NCI-H226 (cell line): Measurements from ENCODE around the gene RDH13.
"Not testable (repeated sequence)": the region's sequence is repeated elsewhere in the genome, so short reads cannot be mapped to it uniquely, and the experiment has no call there.

Source experiments
- DNase-seq: peaks from one replicate; pipeline ENCODE4 v3.0.0-alpha.2; 2015

Gene RDH13

DNA sequence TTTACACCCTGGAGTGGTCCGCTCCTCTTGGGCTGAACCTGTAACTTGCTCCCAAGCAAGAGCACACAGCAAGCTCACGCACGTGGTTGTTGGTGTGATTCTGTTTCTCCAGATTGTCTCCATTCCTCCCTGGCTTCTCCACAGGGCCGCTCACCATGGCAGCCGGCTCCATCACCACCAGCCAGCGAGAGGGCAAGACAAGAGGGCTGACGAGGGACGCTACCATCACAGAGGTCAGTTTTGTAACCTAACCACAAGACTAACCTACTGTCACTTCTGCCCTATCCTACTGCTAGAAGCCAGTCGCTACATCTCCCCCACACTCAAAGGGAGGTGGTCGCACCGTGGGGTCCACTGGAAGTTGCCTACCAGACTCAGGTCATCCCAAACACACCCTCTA lies 20.3 kb downstream of the RDH13 start:
- no peak for DNase-seq

DNA sequence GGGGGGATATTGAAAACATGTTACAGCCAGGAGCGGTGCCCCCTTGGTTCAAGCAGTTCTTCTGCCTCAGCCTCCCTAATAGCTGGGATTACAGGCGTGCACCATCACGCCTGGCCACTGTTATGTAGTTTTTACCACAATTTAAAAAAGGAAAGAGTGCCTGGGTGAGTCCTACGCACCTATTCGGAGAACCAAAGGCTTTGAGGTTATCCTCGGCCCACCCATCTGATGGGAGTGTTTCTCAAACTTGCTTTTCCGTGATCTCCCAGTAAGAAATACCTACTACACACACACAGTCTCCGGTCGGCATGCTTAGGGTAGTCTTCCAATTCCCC lies 20.6 kb downstream of the RDH13 start:
- no peak for DNase-seq

DNA sequence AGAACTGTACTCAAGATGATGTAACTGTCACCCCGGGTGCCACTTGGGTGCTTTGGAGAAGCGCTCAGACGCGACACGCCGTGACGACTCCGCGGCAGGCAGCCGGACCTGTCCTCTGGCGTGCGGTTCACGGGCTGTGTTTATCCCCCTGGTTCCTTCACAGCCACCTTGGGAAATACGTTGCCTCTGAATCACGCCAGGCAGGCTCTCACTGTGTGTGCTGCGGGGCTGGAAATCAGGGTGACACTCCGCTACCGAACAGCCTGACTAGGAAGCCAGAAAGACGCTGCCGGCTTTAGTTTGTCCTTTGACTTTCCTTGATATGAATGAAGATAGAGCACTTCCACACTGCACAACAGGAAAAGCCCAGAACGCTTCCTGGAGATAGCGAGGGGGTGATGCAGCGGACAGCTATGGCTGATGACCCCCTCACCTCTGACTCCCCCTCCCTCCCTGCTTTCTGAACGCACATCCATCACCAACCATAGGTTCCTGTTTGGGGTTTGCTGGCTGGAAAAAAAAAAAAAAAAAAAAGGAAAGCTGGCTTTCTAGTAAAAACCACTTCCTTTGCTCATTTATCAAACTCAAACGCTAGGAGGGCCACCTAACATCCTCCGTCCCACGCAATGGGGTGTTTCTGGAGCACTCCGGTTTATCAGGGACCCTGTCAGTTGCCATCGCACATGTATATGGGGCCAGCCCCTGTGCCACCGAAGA lies 21.2 kb downstream of the RDH13 start:
- DNase-seq = no peak

DNA sequence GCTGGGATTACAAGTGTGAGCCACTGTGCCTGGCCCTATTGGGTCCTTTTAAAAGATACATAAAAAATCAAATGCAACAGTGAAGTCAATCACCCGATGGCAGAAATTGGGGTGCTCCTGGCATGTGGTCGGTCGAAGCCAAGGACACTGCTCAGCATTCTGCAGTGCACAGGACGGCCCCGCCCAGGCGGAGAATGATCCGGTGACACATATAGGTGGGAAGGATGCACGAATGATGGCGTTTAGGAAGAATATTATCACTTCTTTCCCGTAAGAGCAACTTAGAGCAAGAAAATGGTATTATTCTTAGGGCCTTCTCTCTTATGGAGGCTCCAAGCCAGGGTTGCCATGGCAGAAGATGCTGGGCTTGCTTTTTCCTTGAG lies 21.7 kb downstream of the RDH13 start:
- DNase-seq = no peak

DNA sequence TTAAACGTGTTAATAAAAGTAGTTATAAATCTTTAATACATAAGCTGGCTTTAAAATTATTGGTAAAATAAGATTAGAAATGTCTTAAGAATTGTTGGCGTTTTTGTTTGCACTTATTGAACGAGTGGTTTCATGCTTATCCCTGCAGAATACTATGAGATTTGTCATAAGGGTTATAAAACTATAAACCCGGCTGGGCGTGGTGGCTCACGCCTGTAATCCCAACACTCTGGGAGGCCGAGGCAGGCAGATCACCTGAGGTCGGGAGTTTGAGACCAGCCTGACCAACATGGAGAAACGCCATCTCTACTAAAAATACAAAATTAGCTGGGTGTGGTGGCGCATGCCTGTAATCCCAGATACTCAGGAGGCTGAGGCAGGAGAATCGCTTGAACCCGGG lies 22.3 kb downstream of the RDH13 start:
- DNase-seq = not testable (repeated sequence)

DNA sequence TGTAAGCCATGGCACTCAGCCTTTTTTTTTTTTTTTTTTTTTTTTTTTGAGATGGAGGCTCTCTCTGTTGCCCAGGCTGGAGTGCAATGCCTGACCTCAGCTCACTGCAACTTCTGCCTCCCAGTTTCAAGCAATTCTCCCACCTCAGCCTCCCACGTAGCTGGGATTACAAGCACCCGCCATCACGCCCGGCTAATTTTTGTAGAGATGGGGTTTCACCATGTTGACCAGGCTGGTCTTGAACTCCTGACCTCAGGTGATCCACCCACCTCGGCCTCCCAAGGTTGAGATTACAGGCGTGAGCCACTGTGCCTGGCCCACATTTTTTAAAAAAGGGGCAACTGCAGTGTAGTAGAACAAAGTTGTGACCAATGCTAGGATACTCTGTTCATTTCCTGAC lies 25.3 kb downstream of the RDH13 start:
- not testable (repeated sequence) for DNase-seq

DNA sequence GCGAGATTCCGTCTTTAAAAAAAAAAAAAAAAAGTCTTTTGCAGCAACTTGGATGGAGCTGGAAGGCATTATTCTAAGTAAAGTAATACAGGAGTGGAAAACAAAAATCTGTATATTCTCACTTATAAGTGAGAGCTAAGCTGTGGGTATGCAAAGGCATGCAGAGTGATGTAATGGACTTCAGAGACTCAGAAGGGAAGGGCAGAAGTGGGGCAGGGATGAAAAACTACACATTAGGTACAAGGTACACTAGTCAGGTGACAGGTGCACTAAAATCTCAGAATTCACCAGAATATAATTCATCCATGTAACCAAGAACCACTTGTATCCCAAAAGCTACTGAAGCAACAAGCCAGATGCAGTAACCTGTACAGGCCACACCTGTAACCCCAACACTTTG lies 26.9 kb downstream of the RDH13 start:
- DNase-seq = no peak

DNA sequence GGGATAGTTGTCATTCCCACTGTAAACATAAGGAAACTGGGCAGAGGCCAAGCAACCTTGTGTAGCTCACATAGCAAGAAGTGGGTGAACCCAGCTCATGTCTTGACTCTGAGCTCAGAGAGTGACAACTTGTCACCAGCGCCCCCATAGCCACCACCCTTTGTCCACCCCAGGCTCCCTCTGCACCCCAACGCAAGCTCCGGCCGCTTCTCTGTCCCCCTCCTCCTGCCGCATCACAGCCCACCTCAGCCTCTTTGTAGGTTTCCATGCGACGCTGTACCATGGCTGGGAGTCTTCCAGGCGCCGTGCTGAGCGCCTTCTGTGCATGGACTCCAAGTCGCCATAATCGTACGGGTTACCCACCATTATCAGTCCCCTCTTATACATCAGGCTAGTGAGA lies 28.2 kb downstream of the RDH13 start:
- DNase-seq = no peak

DNA sequence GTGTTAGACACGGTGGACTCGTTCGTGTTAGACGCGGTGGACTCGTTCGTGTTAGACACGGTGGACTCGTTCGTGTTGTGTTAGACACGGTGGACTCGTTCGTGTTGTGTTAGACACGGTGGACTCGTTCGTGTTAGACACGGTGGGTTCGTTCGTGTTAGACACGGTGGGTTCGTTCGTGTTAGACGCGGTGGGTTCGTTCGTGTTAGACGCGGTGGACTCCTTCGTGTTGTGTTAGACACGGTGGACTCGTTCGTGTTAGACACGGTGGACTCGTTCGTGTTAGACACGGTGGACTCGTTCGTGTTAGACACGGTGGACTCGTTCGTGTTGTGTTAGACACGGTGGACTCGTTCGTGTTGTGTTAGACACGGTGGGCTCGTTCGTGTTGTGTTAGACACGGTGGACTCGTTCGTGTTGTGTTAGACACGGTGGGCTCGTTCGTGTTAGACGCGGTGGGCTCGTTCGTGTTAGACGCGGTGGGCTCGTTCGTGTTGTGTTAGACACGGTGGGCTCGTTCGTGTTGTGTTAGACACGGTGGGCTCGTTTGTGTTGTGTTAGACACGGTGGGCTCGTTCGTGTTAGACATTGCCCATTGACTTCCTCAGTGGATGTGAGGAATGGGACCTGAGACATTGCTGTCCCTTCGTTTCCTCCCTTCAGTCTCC lies 29.8 kb downstream of the RDH13 start:
- DNase-seq = not testable (repeated sequence)

DNA sequence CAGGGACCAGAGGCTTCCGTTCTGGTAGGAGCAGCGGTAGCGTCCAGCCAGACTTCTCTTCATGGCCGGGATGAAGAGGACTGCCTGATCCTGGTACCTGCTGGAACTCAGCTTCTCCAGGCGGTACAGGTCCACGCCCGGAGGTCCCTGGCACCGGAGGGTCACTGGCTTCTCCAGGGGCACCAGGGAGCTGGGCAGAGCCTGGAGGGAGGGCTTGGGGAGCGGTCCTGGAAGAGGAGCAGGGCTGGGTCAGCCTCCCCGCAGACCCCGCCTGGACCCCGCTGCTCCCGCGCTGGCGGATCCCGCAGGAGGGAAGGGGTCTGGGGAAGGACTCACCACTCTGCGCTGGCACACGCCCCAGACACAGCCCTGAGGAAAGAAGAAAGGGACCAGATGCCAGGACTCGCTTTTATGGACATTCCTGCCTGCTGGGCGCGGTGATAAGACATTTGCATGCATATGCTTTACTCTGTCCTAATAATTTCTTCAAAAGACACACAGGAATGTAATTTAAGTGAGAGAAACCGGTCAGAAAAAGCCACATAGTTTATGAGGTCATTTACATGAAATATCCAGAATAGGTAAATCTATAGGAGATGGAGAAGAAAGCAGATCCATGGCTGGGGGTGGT lies 30.7 kb downstream of the RDH13 start:
- no peak for DNase-seq

DNA sequence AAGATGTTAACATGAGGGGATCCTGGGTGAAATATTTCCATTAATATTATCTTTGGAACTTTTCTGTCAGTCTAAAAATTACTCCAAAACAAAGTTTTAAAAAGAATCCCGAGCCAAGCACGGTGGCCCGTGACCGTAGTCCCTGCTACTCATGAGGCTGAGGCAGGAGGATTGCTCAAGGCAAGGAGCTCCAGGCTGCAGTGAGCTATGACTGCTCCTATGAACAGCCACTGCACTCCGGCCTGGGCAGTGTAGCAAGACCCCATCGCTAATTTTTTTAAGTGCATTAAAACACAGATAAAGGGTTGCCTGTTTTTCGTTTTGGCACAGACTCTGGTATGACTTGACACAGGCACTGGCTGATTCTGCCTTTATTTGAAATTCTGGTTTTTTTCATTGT lies 31.8 kb downstream of the RDH13 start:
- no peak for DNase-seq

DNA sequence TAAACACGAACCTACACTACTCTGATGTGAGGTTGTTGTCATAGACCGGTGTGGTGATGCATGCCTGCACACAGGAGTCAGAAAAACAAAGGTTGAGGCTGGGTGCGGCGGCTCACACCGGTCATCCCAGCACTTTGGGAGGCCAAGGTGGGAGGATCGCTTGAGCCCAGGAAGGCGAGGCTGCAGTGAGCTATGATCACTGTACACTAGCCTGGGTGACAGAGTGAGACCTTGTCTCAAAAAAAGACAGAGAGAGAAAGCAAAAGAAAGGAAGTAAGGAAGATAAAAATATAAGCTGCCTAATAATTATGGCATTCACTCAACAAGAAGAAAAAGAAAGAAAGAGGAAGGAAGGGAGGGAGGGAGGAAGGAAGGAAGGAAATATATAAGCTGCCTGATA lies 34.2 kb downstream of the RDH13 start:
- DNase-seq = no peak

DNA sequence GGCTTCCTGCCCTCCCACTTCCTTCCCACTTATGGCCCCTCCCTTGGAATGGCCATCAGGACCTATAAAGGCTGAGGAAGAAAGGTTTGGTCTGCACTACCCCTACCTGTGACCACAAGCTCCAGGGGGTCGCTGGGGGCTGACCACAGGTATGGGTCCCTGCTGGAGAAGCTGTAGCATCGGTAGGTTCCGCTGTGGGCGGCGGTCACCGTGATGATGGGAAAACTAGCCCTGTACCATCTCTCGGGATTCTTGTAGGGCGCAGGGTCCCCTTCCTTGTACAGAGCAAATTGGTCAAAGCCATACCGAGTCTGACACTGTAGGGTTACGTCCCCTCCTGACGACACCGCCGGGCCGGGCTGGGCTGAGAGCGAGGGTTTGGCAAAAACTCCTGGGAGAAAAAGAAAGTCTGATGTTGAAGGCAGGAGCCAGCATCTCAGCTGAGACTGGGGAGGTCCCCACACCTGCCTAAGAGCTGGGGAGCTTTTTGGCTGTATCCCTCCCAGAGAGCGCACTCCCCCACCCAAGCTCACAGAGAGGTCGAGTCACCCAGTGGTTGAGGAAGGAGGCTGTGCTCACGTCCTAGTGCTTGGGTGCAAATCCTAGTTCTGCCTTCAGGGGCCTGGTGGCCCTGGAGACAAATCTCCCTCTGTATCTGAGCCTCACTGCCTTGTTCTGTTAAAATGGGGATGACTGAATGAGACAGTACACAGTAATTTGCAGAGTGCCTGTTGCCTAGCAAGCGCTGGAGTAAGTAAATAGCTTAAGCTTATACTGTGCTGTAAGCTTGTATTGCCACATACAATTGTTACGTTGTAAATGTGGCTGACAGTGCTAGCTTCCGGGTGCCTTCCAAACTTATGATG lies 35.2 kb downstream of the RDH13 start:
- DNase-seq = no peak

DNA sequence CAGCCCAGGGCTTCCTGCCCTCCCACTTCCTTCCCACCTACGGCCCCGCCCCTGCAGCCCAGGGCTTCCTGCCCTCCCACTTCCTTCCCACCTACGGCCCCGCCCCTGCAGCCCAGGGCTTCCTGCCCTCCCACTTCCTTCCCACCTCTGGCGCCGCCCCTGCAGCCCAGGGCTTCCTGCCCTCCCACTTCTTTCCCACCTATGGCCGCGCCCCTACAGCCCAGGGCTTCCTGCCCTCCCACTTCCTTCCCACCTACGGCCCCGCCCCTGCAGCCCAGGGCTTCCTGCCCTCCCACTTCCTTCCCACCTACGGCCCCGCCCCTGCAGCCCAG lies 35.8 kb downstream of the RDH13 start:
- DNase-seq = not testable (repeated sequence)

DNA sequence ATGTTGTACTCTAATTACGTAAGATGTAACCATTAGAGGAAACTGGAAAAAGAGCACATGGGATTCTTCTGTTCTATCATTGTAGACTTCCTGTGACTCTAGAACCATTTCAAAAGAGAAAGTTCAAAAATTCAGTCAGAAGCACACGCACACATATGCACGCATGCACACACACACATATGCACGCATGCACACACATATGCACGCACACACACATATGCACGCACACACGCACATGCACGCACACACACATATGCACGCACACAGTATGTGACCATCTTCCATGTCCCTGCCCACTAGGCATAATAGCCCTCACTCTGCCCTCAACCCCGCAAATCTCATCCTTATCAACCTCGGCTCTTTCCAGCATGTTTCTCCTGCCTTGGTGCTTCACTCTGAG lies 38.8 kb downstream of the RDH13 start:
- DNase-seq = no peak

DNA sequence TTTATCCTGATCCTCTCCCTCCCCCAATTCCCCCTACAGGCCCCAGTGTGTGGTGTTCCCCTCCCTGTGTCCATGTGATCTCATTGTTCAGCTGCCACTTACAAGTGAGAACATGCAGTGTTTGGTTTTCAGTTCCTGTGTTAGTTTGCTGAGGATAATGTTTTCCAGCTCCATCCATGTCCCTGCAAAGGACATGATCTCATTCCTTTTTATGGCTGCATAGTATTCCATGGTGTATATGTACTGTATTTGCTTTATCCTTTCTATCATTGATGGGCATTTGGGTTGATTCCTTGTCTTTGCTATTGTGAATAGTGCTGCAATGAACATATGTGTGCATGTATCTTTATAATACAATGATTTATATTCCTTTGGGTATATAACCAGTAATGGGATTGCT lies 42.6 kb downstream of the RDH13 start:
- DNase-seq = not testable (repeated sequence)

DNA sequence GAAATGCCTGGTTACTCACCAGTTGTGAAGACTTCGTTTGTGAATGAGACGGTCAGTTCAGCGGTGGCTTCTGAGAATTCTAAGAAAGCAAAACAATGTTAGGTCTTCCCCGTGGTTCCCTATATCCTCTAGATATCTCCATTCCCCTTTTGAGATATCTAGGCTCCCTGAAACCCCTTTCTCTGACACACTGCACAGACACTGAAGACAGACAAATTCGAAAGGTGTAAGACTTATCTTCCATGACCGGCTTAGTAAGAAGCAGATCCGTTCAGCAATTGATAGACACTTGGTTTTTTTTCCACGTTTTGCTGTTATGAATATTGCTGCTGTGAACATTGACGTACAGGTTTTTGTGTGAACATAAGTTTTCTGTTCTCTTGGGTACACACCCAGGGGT lies 44.3 kb downstream of the RDH13 start:
- no peak for DNase-seq

DNA sequence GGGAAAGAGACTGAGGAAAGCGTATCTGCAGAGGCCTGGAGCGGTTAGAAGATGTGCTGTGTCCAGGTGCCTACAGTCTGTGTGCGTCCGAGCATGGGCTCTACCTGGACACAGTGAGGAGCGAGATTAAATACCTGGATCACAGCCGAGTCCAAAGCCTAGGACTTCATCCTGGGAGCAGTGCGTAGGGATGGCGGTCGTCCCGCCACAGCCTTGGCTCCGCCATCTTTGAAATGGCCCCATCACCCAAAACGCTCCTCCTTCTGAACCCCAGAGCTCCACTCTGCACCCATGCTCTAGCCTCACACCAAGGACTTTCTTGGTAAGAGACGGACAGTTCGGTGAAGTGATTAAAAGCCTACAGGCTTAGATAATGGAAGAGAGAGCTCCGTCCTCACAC lies 44.7 kb downstream of the RDH13 start:
- no peak for DNase-seq

DNA sequence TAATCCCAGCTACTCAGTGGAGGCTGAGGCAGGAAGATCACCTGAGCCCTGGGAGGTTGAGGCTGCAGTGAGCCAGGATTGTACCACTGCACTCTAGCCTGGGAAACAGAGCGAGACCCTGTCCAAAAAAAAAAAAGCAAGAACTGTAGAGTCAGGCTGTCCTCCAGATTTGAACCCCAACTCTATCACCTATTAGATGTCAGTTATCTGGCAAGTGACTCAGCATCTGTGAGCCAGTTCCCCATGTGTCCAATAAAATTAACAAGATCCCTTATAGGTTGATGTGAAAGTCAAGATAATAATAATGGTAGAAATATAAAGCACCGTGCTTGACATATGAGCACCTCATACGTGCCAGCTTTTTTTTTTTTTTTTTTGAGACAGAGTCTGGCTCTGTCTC lies 46.9 kb downstream of the RDH13 start:
- no peak for DNase-seq

DNA sequence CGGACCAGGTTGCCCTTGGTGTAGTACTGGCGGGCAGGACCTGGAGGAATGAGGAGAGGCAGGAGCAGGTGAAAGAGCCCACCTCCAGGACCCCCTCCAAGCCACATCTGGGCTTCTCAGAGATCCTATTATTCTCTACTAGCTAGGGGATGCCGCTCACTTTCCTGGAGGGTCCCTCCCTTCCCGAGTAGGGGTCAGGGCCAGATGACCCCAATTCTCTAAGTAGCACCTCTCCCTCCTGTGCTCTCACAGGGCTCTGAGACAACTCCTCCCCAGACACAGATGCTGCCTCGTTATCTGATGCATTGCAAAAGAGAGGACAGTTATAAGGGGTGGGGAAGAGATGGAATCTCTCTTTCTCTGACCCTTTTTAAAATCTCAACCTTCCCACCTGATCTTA lies 47.8 kb downstream of the RDH13 start:
- DNase-seq = no peak

DNA sequence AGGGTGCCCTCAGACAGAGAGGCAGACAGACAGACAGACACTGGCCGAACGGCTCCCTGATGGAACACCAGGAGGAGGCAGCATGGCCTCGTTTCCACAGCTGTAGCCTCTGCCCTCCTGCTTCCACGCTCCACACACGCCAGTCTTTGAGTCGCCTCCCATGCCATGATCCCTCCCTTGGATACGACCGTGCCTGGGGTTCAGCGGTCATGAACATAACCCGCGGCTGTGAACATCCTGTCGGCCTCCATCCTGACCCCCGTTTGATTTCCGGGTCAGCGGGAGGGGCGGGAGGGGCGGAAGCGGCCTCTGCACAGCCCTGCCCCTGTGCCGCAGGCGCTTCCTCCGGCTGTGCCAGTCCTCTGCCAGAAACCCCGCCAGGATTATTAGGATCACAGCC lies 48.2 kb downstream of the RDH13 start:
- DNase-seq = no peak

DNA sequence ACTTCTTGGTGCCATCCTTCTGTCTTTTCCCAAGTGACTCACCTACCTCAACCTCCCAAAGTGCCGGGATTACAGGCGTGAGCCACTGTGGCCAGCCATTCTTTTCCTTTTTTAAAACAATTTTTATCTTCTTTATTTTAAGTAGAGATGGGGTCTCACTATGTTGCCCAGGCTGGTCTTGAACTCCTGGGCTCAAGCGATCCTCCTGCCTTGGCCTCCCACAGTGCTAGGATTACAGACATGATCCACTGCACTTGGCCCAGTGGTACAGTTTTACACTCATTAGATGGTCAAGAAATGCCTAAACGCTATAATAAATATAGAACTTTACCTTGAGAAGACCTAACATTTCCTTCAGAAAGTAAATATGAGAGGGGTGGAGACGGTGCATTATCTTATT lies 49.4 kb downstream of the RDH13 start:
- DNase-seq = no peak

DNA sequence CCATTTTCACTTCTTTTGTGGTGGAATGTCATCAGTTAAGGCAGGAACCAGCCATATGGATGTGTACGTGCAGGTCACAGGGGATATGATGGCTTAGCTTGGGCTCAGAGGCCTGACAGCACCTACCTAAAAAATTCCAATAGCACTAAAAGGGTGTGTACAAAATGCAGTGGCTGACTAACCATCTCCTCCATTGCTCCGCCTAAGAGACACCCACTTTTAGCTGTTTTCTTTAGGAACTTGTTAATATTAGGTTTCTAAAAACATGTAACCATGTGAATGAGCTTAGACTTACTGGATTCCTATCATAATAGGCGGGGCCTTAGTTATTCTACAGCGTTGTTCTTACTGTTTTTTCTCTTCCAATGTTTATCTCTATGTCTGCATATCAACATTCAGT lies 50.6 kb downstream of the RDH13 start:
- no peak for DNase-seq

DNA sequence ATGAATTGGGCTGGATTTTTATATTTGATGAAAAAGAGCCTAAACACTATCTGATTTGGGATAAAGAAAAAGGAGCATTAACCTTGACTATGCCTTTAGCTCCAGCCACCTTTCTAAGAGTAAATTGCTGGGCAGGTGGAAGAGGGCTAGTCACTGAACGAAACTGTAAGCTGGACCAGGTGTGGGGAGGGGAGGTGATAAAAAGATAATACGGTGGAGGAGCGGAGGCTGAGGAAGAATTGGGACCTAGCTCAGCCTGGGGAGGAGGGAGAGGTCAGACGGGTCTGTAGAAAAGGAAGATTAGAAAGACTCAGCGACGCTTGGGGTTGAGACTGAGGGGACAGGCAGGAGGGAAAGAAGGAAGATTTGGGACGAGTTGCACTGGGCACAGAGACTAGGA lies 52.4 kb downstream of the RDH13 start:
- DNase-seq = not testable (repeated sequence)
